Lung (tissue), 12 donors: ENCODE results near the gene SERPINA5. TPM values are rescaled to one million over a fixed set of nuclear protein-coding genes. Genes with fewer than 3 reads are reported as not detected.

Source experiments
- ATAC-seq: fragments of 200-7000 bp; cut with Tn5 transposase; one replicate; pipeline ENCODE4 v1.9.1; 2020; ENCODE audit warnings: moderate number of reproducible peaks; ENCODE audit not compliant: insufficient read depth, low FRiP score
- DNase-seq, 3 donors: peaks; one replicate each; pipeline ENCODE4 v3.0.0-alpha.2; 2013 to 2017
- H3K27ac ChIP-seq, 2 donors: one replicate each; pipeline ENCODE4 v1.5.1; 2013; ENCODE audit warnings: mild to moderate bottlenecking in 2 of 2, moderate library complexity in 2 of 2, control low read depth in 1 of 2, inconsistent platforms in 1 of 2, low read depth in 1 of 2, low read length in 1 of 2
- H3K27me3 ChIP-seq, 3 donors: one replicate each; pipeline ENCODE4 v1.5.1; 2013; ENCODE audit warnings: low read length in 2 of 3; ENCODE audit not compliant: control insufficient read depth in 3 of 3, insufficient read depth in 3 of 3
- H3K36me3 ChIP-seq, 4 donors: one replicate each; pipeline ENCODE4 v1.5.1; 2013; ENCODE audit warnings: low read length in 4 of 4, mild to moderate bottlenecking in 1 of 4, moderate library complexity in 1 of 4; ENCODE audit not compliant: control insufficient read depth in 4 of 4, insufficient read depth in 4 of 4
- H3K4me1 ChIP-seq, 5 donors: one replicate each; pipeline ENCODE4 v1.5.1; 2013; ENCODE audit warnings: low read length in 5 of 5, mild to moderate bottlenecking in 2 of 5, moderate library complexity in 1 of 5; ENCODE audit not compliant: control insufficient read depth in 5 of 5, insufficient read depth in 5 of 5
- H3K4me3 ChIP-seq: one replicate; pipeline ENCODE4 v1.5.1; 2013; ENCODE audit warnings: mild to moderate bottlenecking, control low read depth, moderate library complexity
- H3K9ac ChIP-seq, 2 donors: one replicate each; pipeline ENCODE4 v1.5.1; 2013; ENCODE audit warnings: low read length in 2 of 2, control low read depth in 1 of 2; ENCODE audit not compliant: insufficient read depth in 1 of 2
- H3K9me3 ChIP-seq, 4 donors: one replicate each; pipeline ENCODE4 v1.5.1; 2013; ENCODE audit warnings: low read length in 3 of 4, mild to moderate bottlenecking in 1 of 4, moderate library complexity in 1 of 4; ENCODE audit not compliant: control insufficient read depth in 4 of 4, insufficient read depth in 3 of 4
- WGBS, 2 donors: extraction: QIAGEN DNeasy Blood & Tissue Kit; methylation state at CpG; one replicate each; pipeline ENCODE4 v1.1.7; 2013; 5-methylcytosine and 5-hydroxymethylcytosine counted together
- polyA plus RNA-seq, 2 donors: library from polyadenylated mRNA; stranded (reverse); fragments of 200-250 nt; gene quantifications; one replicate each; pipeline ENCODE4 v1.2.1, GENCODE V29; 2013
- total RNA-seq, 2 donors: library from RNA; depleted of rRNA in 1 of 2; stranded (reverse); fragments of >200 nt in 1 of 2; gene quantifications; one replicate each; pipeline ENCODE4 v1.2.1, GENCODE V29; 2014 to 2021
- TF ChIP-seq, protein P1 (sequence below): IDR thresholded peaks from 2 replicates; pipeline ENCODE4 v1.5.1; 2012; ENCODE audit warnings: mild to moderate bottlenecking; ENCODE audit errors: control extremely low read depth, extremely low read depth
- donor health status: control.
- donor health status: control.
- donor health status: Bipolar disorder and iron deficiency.
- donor health status: healthy.
- donor health status: DM: yes; HTN: yes; CAD: no.

SERPINA5 gene
- total and polyA plus RNA-seq, 4 donors, result 0.14 to 4.3 (median 0.52) TPM; not detected in 1

DNA sequence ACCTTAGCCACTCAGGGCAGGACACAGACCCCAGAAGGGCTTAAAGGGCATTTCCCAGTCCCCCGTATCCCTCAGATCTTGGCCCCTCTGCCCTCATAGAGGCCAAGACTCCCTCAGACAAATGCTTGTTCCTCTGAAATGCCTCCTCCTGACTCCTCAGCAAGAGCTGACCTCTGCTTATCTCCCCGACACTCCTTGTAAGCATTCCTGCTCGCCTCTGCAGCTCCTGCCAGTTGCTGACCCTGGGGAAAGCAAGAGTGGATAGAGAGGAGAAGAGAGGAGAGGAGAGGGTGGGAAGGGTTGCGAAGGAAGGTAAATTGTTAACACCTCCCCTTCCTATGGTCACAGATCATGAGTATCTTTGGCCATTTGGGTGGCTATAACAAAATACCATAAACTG, 7.1 kb downstream of the SERPINA5 start:
- H3K4me1 ChIP-seq, result no peaks in the 10 kb centered on the region
- no peak overlapping the region for H3K9ac ChIP-seq
- H3K9me3 ChIP-seq, result no peaks in the 10 kb centered on the region
- TF ChIP-seq, protein P1, sequence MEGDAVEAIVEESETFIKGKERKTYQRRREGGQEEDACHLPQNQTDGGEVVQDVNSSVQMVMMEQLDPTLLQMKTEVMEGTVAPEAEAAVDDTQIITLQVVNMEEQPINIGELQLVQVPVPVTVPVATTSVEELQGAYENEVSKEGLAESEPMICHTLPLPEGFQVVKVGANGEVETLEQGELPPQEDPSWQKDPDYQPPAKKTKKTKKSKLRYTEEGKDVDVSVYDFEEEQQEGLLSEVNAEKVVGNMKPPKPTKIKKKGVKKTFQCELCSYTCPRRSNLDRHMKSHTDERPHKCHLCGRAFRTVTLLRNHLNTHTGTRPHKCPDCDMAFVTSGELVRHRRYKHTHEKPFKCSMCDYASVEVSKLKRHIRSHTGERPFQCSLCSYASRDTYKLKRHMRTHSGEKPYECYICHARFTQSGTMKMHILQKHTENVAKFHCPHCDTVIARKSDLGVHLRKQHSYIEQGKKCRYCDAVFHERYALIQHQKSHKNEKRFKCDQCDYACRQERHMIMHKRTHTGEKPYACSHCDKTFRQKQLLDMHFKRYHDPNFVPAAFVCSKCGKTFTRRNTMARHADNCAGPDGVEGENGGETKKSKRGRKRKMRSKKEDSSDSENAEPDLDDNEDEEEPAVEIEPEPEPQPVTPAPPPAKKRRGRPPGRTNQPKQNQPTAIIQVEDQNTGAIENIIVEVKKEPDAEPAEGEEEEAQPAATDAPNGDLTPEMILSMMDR, result no peak
- H3K27me3 ChIP-seq, result no peaks in the 10 kb centered on the region
- WGBS, 2 donors, result 69 to 79% methylated on average over 4 of the region's 4 CpGs
- no peak for DNase-seq
- H3K4me3 ChIP-seq, result no peak overlapping the region
- no peaks in the 10 kb centered on the region for H3K36me3 ChIP-seq
- no peak for ATAC-seq
- no peak overlapping the region for H3K27ac ChIP-seq

DNA sequence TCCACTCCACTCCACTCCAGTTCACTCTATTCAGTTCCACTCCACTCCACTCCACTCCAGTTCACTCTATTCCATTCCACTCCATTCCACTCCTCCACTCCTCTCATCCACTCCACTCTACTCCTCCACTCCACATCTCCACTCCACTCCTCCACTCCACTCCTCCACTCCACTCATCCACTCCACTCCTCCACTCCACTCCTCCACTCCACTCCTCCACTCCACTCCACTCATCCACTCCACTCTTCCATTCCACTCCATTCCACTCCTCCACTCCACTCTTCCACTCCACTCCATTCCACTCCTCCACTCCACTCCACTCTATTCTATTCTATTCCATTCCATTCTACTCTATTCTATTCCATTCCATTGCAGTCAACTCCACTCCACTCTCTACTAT, 9.8 kb downstream of the SERPINA5 start:
- no peaks in the 10 kb centered on the region for H3K36me3 ChIP-seq
- TF ChIP-seq, protein P1, result no peak
- no peak overlapping the region for H3K4me3 ChIP-seq
- H3K4me1 ChIP-seq, result no peaks in the 10 kb centered on the region
- ATAC-seq, result no peak
- no peaks in the 10 kb centered on the region for H3K9me3 ChIP-seq
- H3K27ac ChIP-seq, result no peak overlapping the region
- no peak overlapping the region for H3K9ac ChIP-seq
- DNase-seq, result no peak
- H3K27me3 ChIP-seq, result no peaks in the 10 kb centered on the region

- Histone ChIP-seq H3K9me3 (no peaks in the 10 kb centered on the region), H3K27me3 (no peaks in the 10 kb centered on the region), H3K27ac (no peak overlapping the region), H3K4me3 (no peak overlapping the region), H3K4me1 (no peaks in the 10 kb centered on the region), H3K36me3 (no peaks in the 10 kb centered on the region), H3K9ac (no peak overlapping the region)
- TF ChIP-seq, protein P1, result no peak
- DNase-seq, result no peak
- ATAC-seq, result no peak
- 90 to 94% methylated on average over 8 of the region's 8 CpGs for WGBS, 2 donors
Observed at GRCh38 chr14:94591871-94592270, 10.6 kb downstream of the SERPINA5 start.

DNA sequence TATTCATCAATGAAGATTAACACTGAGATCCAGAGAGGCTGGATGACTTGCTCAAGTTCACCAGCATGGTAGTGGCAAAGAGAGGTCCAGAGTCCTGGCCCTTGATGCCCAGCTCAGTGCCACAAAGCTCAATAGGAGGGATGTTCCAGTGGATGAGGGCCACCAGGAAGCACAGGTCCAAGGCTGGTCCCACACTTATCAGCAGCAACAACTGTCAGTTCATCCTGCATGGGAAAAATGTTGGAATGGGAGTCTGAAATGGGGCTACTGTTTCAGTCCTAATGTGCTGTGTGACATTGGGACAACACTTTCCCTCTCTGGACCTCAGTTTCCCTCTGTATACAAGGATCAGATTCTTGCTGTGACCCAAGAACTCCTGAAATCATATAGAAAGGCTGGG, 11.2 kb downstream of the SERPINA5 start:
- Histone ChIP-seq H3K36me3 (no peaks in the 10 kb centered on the region), H3K4me1 (no peaks in the 10 kb centered on the region), H3K4me3 (no peak overlapping the region), H3K9ac (no peak overlapping the region), H3K9me3 (no peaks in the 10 kb centered on the region), H3K27ac (no peak overlapping the region), H3K27me3 (no peaks in the 10 kb centered on the region)
- DNase-seq, result no peak
- no peak for ATAC-seq
- TF ChIP-seq, protein P1, result no peak
